Activated CD4-positive, alpha-beta T cell treated with anti-CD3 and anti-CD28 coated beads, Interleukin-2, amount 10 ng/mL, durations not matched to agents 24 days and 14 days (primary cell): ENCODE measurements around the gene KRT34. TPM values are rescaled to one million over a fixed set of nuclear protein-coding genes. Genes with fewer than 3 reads are reported as not detected.

Experiments used
- total RNA-seq: library from RNA; stranded (reverse); gene quantifications from 2 replicates; pipeline ENCODE4 v1.2.3, GENCODE V29; 2022

The KRT34 gene
- total RNA-seq, 1 donor from 2014 or later = not detected

Other genes with a start within 250 kb of the KRT34 start
- not detected in 2 replicates for gene KRTAP4-6, start 241.8 kb downstream of the KRT34 start, total RNA-seq
- not detected in 2 replicates for gene KRTAP4-5, start 232.5 kb downstream of the KRT34 start, total RNA-seq
- gene KRTAP4-4, start 221.6 kb downstream of the KRT34 start, total RNA-seq = not detected in 2 replicates
- gene KRTAP4-3, start 214.1 kb downstream of the KRT34 start, total RNA-seq = not detected in 2 replicates
- not detected in 2 replicates for gene KRTAP4-2, start 204.1 kb downstream of the KRT34 start, total RNA-seq
- not detected in 2 replicates for gene KRTAP4-1, start 197.4 kb downstream of the KRT34 start, total RNA-seq
- not detected in 2 replicates for gene KRTAP9-1, start 192.4 kb downstream of the KRT34 start, total RNA-seq
- not detected in 2 replicates for gene KRTAP9-2, start 155.7 kb downstream of the KRT34 start, total RNA-seq
- not detected in 2 replicates for gene KRTAP9-3, start 149.9 kb downstream of the KRT34 start, total RNA-seq
- gene KRTAP9-8, start 144.3 kb downstream of the KRT34 start, total RNA-seq = not detected in 2 replicates
- not detected in 2 replicates for gene KRTAP9-4, start 132.6 kb downstream of the KRT34 start, total RNA-seq
- gene KRTAP9-9, start 126.9 kb downstream of the KRT34 start, total RNA-seq = not detected in 2 replicates
- not detected in 2 replicates for gene KRTAP9-6, start 116.9 kb downstream of the KRT34 start, total RNA-seq
- not detected in 2 replicates for gene KRTAP9-7, start 106.6 kb downstream of the KRT34 start, total RNA-seq
- gene KRTAP29-1, start 79.5 kb downstream of the KRT34 start, total RNA-seq = not detected in 2 replicates
- not detected in 2 replicates for gene KRTAP16-1, start 73.0 kb downstream of the KRT34 start, total RNA-seq
- gene KRTAP17-1, start 66.6 kb downstream of the KRT34 start, total RNA-seq = not detected in 2 replicates
- gene KRT33A, start 31.5 kb downstream of the KRT34 start, total RNA-seq = not detected in 2 replicates
- gene KRT33B, start 12.5 kb downstream of the KRT34 start, total RNA-seq = not detected in 2 replicates
- gene KRT31, start 15.3 kb upstream of the KRT34 start, total RNA-seq = not detected in 2 replicates
- gene KRT37, start 42.3 kb upstream of the KRT34 start, total RNA-seq = not detected in 2 replicates
- gene KRT38, start 58.7 kb upstream of the KRT34 start, total RNA-seq = not detected in 2 replicates
- not detected in 2 replicates for gene KRT32, start 85.1 kb upstream of the KRT34 start, total RNA-seq
- not detected in 2 replicates for gene KRT35, start 98.8 kb upstream of the KRT34 start, total RNA-seq
- gene KRT36, start 107.6 kb upstream of the KRT34 start, total RNA-seq = not detected in 2 replicates
- gene KRT13, start 123.3 kb upstream of the KRT34 start, total RNA-seq = not detected in 2 replicates
- not detected in 2 replicates for gene KRT15, start 136.6 kb upstream of the KRT34 start, total RNA-seq
- gene KRT19, start 146.0 kb upstream of the KRT34 start, total RNA-seq = not detected in 2 replicates
- not detected in 2 replicates for gene KRT9, start 189.8 kb upstream of the KRT34 start, total RNA-seq
- gene KRT14, start 204.6 kb upstream of the KRT34 start, total RNA-seq = not detected in 2 replicates
- not detected in 2 replicates for gene KRT16, start 230.5 kb upstream of the KRT34 start, total RNA-seq
- not detected in 2 replicates for gene KRT17, start 242.3 kb upstream of the KRT34 start, total RNA-seq